ENCODE data around the gene MMP7.

GRCh38 chr11:102576350-102576749 is 45.8 kb upstream of the MMP7 start:
- TF ChIP-seq ZBTB21 (tag by site-specific recombination; IDR thresholded peaks at IDR 0.05) = no peak
- no peak for TF ChIP-seq CTCF (tag by site-specific recombination; IDR thresholded peaks at IDR 0.05)
- no peak for TF ChIP-seq ZSCAN5A (tag by site-specific recombination; IDR thresholded peaks at IDR 0.05)
